Measurements from ENCODE around the gene ASNSD1.
A peak's percentile ranks its signal among the peaks of the same experiment; 100 is the strongest.

Gene ASNSD1

DNA sequence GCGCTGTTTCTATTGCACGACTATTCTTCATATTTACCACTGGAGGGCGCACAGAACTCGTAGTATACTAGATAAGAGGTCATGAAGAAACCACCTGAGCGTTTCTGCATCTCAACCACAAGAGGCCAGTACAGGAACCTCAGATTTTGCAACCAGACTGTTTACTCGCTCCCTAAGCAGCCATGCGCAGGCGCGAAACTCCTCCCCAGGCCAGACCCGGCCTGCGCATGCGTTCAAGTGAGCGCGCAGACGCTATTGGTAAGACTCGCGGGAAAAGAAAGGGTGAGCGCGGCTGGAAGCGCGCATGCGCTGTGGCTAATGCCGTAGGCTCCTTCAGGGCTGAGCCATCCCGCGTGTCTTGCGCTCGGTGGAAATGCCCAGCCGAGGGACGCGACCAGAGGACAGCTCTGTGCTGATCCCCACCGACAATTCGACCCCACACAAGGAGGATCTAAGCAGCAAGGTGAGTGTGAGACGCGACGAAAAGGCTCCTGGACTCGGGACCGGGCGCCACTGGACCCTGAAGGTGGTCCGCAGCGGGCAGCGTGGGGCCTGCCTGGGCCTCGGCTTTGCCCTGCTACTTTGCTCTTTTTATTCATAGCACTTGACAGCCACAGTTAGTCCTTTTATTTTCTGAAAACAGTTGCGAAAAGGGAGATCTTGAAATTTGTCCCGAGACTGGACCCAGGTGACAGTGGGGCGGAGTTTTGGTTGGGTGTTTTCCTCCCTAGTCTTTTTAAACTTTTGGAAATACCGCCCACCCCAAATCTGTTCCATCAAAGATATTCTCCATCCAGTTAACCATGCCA is at the start of gene ASNSD1:
TSS of gene ASNSD1 (plus strand) at position 312 of the 809 bp plus-strand sequence. CDS start 4,674 bp downstream, outside the sequence.
- CTCF ChIA-PET = interaction anchor here (0.6 to 7.1 kb wide), 20 partner anchors 9 to 698 kb away, joined by 3 to 54 read pairs (median 4); partner anchors contain the start of genes ANKAR and OSGEPL1
- H3K27ac Mint-ChIP-seq = no peak within 1 kb of the TSS

GRCh38 chr2:189613077-189613636 is 48.1 kb upstream of the ASNSD1 start:
- no peaks in the 10 kb centered on the region for H3K9me3 Mint-ChIP-seq
- peaks cover 4% of the 10 kb centered on the region for H3K27me3 Mint-ChIP-seq
- no peak overlapping the region for H3K4me3 Mint-ChIP-seq
- no peaks in the 10 kb centered on the region for H3K36me3 Mint-ChIP-seq
- peaks cover 2% of the 10 kb centered on the region for H3K4me1 Mint-ChIP-seq
- CTCF ChIA-PET = no interaction called here
- H3K27ac Mint-ChIP-seq = no peak overlapping the region
- no peak for DNase-seq

More for the DNA sequence above, at the start of gene ASNSD1:
- H3K36me3 Mint-ChIP-seq = peaks cover 16% of the 10 kb centered on the region
- H3K4me3 Mint-ChIP-seq = no peak within 1 kb of the TSS
- DNase-seq = peak; percentile 98
- no peaks in the 10 kb centered on the region for H3K27me3 Mint-ChIP-seq
- peaks cover 52% of the 10 kb centered on the region for H3K4me1 Mint-ChIP-seq
- H3K9me3 Mint-ChIP-seq = no peaks in the 10 kb centered on the region

DNA sequence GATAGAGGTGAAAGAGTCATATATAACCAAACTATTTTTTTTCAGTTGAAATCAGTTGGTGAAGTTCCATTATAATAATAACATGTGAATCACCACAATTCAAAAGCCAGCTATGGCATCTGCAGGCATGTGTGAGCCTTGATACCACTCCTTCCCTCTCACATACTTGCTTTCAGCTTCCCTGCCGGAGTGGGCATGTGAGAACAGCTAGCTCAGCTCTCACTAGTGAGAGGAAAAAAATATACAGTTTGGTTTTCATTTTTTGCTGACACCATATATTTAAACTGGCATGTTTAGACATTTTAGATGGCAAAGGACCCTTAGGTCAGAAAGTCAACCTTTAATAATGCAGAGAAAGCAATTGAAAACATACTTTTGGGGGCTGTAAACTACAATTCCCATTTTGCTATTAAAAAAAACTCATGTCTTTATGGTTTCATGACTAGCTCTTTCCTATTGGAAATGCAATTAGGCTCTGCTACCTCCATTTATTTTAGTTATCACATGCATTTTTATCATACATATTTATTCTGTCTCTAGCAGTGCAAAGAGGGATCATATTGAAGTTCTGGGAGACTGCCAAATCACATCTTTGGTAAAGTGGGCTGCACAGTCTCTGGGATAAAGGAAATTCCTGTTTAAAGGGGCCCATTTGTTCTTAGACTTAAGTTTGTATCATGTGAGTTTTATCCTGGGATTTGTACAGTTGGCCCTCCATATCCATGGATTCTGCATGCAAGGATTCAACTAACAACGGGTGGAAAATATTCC is 47.4 kb upstream of the ASNSD1 start:
- no peak overlapping the region for H3K27ac Mint-ChIP-seq
- no peaks in the 10 kb centered on the region for H3K36me3 Mint-ChIP-seq
- peaks cover 4% of the 10 kb centered on the region for H3K27me3 Mint-ChIP-seq
- peaks cover 2% of the 10 kb centered on the region for H3K4me1 Mint-ChIP-seq
- CTCF ChIA-PET = no interaction called here
- H3K4me3 Mint-ChIP-seq = no peak overlapping the region
- no peak for DNase-seq
- H3K9me3 Mint-ChIP-seq = no peaks in the 10 kb centered on the region

- no peak overlapping the region for H3K4me3 Mint-ChIP-seq
- peaks cover 4% of the 10 kb centered on the region for H3K27me3 Mint-ChIP-seq
- CTCF ChIA-PET = no interaction called here
- H3K9me3 Mint-ChIP-seq = no peaks in the 10 kb centered on the region
- no peak for DNase-seq
- H3K4me1 Mint-ChIP-seq = peaks cover 2% of the 10 kb centered on the region
- H3K27ac Mint-ChIP-seq = no peak overlapping the region
- no peaks in the 10 kb centered on the region for H3K36me3 Mint-ChIP-seq
Observed at GRCh38 chr2:189614585-189614984, 46.7 kb upstream of the ASNSD1 start.

GRCh38 chr2:189618197-189618596 is 43.1 kb upstream of the ASNSD1 start:
- no peaks in the 10 kb centered on the region for H3K36me3 Mint-ChIP-seq

DNA sequence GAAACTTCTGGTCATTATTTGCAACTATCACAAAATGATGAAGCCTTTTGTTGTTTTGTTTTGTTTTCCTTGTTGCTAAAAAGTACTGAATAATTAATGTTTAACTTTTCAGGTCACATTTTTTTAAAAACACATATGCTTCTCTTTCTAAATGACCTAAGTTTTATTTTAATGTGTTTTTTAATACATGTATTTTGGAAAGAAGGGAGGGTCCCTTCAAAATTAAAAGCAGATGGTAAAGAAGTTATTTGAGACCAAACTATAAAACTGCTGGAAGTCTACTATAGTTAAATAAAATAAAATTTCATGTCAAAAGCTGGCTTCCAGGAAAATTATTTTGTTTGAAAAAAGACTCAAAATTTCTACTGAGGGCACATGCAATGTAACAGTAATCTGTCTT is 39.5 kb upstream of the ASNSD1 start:
- Mint-ChIP-seq H3K36me3 (no peaks in the 10 kb centered on the region), H3K27me3 (peaks cover 6% of the 10 kb centered on the region), H3K9me3 (no peaks in the 10 kb centered on the region), H3K4me1 (peaks cover 7% of the 10 kb centered on the region), H3K4me3 (no peak overlapping the region), H3K27ac (no peak overlapping the region)
- no peak for DNase-seq
- CTCF ChIA-PET = no interaction called here

More at GRCh38 chr2:189618197-189618596, 43.1 kb upstream of the ASNSD1 start:
- Mint-ChIP-seq H3K4me3 (no peak overlapping the region), H3K4me1 (peaks cover 2% of the 10 kb centered on the region), H3K9me3 (no peaks in the 10 kb centered on the region), H3K27me3 (no peaks in the 10 kb centered on the region), H3K27ac (no peak overlapping the region)
- CTCF ChIA-PET = no interaction called here
- DNase-seq = no peak

DNA sequence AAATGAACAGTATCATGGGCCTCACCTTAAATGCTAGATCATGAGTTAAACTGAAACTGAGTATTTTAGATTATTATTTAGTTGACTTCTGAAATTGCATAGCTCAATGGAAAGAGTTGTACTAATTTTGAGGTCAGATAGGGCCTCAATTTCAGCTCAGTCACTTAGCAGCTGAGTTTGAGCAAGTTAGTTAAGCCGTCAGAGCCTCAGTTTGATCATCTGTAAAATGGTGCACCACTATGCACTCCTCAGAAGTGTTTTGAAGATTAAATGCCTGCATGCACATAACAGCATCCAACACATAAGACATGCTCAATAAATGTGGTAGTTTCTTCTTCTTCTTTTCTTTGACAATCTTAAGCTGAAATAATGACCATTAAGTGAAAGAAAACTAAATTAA is 38.2 kb upstream of the ASNSD1 start:
- Mint-ChIP-seq H3K4me1 (peaks cover 7% of the 10 kb centered on the region), H3K27me3 (peaks cover 6% of the 10 kb centered on the region), H3K27ac (no peak overlapping the region), H3K9me3 (no peaks in the 10 kb centered on the region), H3K4me3 (no peak overlapping the region), H3K36me3 (no peaks in the 10 kb centered on the region)
- CTCF ChIA-PET = interaction anchor here (1.3 kb wide), 1 partner anchor 15 kb away, joined by 3 read pairs; no protein-coding TSS in a partner anchor
- DNase-seq = no peak

- no peak for DNase-seq
- H3K9me3 Mint-ChIP-seq = no peaks in the 10 kb centered on the region
- H3K27me3 Mint-ChIP-seq = peaks cover 6% of the 10 kb centered on the region
- H3K36me3 Mint-ChIP-seq = no peaks in the 10 kb centered on the region
- H3K4me3 Mint-ChIP-seq = no peak overlapping the region
- H3K4me1 Mint-ChIP-seq = peaks cover 7% of the 10 kb centered on the region
- no peak overlapping the region for H3K27ac Mint-ChIP-seq
- CTCF ChIA-PET = no interaction called here
Observed at GRCh38 chr2:189624648-189625355, 36.5 kb upstream of the ASNSD1 start.

DNA sequence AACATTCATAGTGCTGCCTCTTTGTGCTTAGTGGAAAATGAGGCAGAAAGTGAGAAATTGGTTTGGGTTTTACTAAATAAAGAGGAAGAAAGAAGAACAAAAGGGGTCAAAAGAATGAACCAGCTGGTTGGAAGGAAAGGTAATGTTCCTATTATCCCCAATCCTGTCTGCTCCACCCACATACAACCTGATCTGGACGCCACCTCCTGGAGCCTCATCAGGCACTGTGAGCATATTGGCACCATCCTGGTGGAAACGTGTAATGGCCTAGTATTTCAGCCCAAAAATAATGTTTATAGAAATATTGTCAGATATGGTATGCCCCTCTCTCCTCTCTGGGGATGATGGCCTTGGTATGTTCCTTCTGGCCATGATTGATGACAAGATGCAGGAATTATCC is 35.6 kb upstream of the ASNSD1 start:
- H3K27ac Mint-ChIP-seq = no peak overlapping the region
- CTCF ChIA-PET = no interaction called here
- DNase-seq = no peak
- H3K36me3 Mint-ChIP-seq = no peaks in the 10 kb centered on the region
- no peak overlapping the region for H3K4me3 Mint-ChIP-seq
- peaks cover 6% of the 10 kb centered on the region for H3K27me3 Mint-ChIP-seq
- H3K9me3 Mint-ChIP-seq = no peaks in the 10 kb centered on the region
- peaks cover 7% of the 10 kb centered on the region for H3K4me1 Mint-ChIP-seq

DNA sequence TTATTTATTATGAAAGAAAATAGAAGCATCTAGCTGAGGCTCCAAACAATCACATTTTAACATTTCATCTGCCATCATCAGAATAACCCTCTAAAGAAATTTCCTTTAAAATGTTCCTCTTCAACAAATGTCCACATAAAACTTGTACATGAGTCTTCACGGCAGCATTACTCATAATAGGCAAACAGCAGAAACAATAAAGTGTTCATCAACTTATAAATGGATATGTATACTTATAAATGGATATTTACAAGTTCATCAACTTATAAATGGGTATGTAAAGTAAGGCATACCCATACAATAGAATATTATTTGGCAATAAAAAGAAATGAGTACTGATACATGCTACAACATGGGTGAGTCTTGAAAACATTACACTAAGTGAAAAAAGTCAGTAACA is 33.5 kb upstream of the ASNSD1 start:
- H3K27ac Mint-ChIP-seq = no peak overlapping the region
- no peaks in the 10 kb centered on the region for H3K36me3 Mint-ChIP-seq
- H3K4me1 Mint-ChIP-seq = peaks cover 7% of the 10 kb centered on the region
- no peaks in the 10 kb centered on the region for H3K9me3 Mint-ChIP-seq
- CTCF ChIA-PET = interaction anchor here (0.6 kb wide), 1 partner anchor 9 kb away, joined by 3 read pairs; no protein-coding TSS in a partner anchor
- no peak for DNase-seq
- H3K4me3 Mint-ChIP-seq = no peak overlapping the region
- peaks cover 6% of the 10 kb centered on the region for H3K27me3 Mint-ChIP-seq

GRCh38 chr2:189628817-189629530 is 32.3 kb upstream of the ASNSD1 start:
- Mint-ChIP-seq H3K36me3 (no peaks in the 10 kb centered on the region), H3K4me1 (peaks cover 7% of the 10 kb centered on the region), H3K9me3 (no peaks in the 10 kb centered on the region), H3K27ac (no peak overlapping the region), H3K27me3 (peaks cover 10% of the 10 kb centered on the region), H3K4me3 (no peak overlapping the region)
- no peak for DNase-seq
- CTCF ChIA-PET = interaction anchor here (0.9 to 1.6 kb wide), 3 partner anchors 10 to 161 kb away, joined by 3 to 4 read pairs (median 4); no protein-coding TSS in a partner anchor

GRCh38 chr2:189629531-189630453 is 31.5 kb upstream of the ASNSD1 start:
- no peak for DNase-seq
- Mint-ChIP-seq H3K4me3 (no peak overlapping the region), H3K27ac (no peak overlapping the region), H3K9me3 (no peaks in the 10 kb centered on the region), H3K36me3 (no peaks in the 10 kb centered on the region), H3K4me1 (peaks cover 4% of the 10 kb centered on the region), H3K27me3 (peaks cover 3% of the 10 kb centered on the region)
- CTCF ChIA-PET = interaction anchor here (1.0 to 1.6 kb wide), 2 partner anchors 9 to 162 kb away, joined by 3 to 4 read pairs; no protein-coding TSS in a partner anchor

Data from activated naive CD4-positive, alpha-beta T cell treated with anti-CD3 and anti-CD28 coated beads, Interleukin-2, amount 10 ng/mL, durations not matched to agents 7 days and 5 days (primary cell).